HEK293 (cell line): ENCODE data around the gene NUDT11.
"Not testable (repeated sequence)": the region's sequence is repeated elsewhere in the genome, so short reads cannot be mapped to it uniquely, and the experiment has no call there.

ENCODE experiments used
- KLF17 ChIP-seq: fragments of 450-650 bp; formaldehyde crosslinking; IDR thresholded peaks from 2 replicates; pipeline ENCODE4 v1.5.1; 2016; ENCODE audit warnings: missing biosample characterization, missing genetic modification characterization
- MZF1 ChIP-seq: fragments of 450-650 bp; formaldehyde crosslinking; IDR thresholded peaks from 2 replicates; pipeline ENCODE4 v1.5.1; 2017; ENCODE audit warnings: missing biosample characterization, missing genetic modification characterization, borderline replicate concordance
- SP3 ChIP-seq: fragments of 450-650 bp; formaldehyde crosslinking; IDR thresholded peaks from 2 replicates; pipeline ENCODE4 v1.5.1; 2016; ENCODE audit warnings: missing biosample characterization, missing genetic modification characterization
- TCF7L2 ChIP-seq: IDR thresholded peaks from 2 replicates; pipeline ENCODE4 v1.6.1; 2011; ENCODE audit warnings: low read depth, mild to moderate bottlenecking, inconsistent platforms, low read length, moderate library complexity, borderline replicate concordance
- YY1 ChIP-seq: fragments of 450-650 bp; formaldehyde crosslinking; IDR thresholded peaks from 2 replicates; pipeline ENCODE4 v1.5.1; 2018; ENCODE audit warnings: missing biosample characterization, missing genetic modification characterization
- ZFP3 ChIP-seq: fragments of 450-650 bp; formaldehyde crosslinking; IDR thresholded peaks from 2 replicates; pipeline ENCODE4 v1.5.1; 2016; ENCODE audit warnings: low read depth, missing biosample characterization, missing genetic modification characterization
- ZNF140 ChIP-seq: fragments of 450-650 bp; formaldehyde crosslinking; IDR thresholded peaks from 2 replicates; pipeline ENCODE4 v1.5.1; 2016; ENCODE audit warnings: missing biosample characterization, missing genetic modification characterization
- ZNF274 ChIP-seq, 2 experiments: fragments of 200-500 bp in 1 of 2; fragments of 450-650 bp in 1 of 2; sonication (Bioruptor generic) in 1 of 2; formaldehyde crosslinking in 1 of 2; IDR thresholded peaks; 2 replicates each; pipeline versions ENCODE4 v1.5.1 to v1.6.1; 2014 to 2016; ENCODE audit warnings: borderline replicate concordance in 1 of 2, inconsistent platforms in 1 of 2, low read length in 1 of 2, missing biosample characterization in 1 of 2, missing genetic modification characterization in 1 of 2
- ZNF529 ChIP-seq: fragments of 450-650 bp; formaldehyde crosslinking; IDR thresholded peaks from 2 replicates; pipeline ENCODE4 v1.5.1; 2017; ENCODE audit warnings: missing genetic modification characterization, missing biosample characterization; ENCODE audit not compliant: insufficient replicate concordance
- ZNF830 ChIP-seq: fragments of 450-650 bp; IDR thresholded peaks from 2 replicates; pipeline ENCODE4 v1.5.0; 2018; ENCODE audit warnings: missing biosample characterization, missing genetic modification characterization, low read depth, mild to moderate bottlenecking, moderate library complexity
- TF ChIP-seq, protein P1 (sequence below): fragments of 450-650 bp; formaldehyde crosslinking; IDR thresholded peaks from 2 replicates; pipeline ENCODE4 v1.5.1; 2016; ENCODE audit warnings: missing biosample characterization, missing genetic modification characterization, borderline replicate concordance
- TF ChIP-seq, protein P2 (sequence below): fragments of 450-650 bp; formaldehyde crosslinking; IDR thresholded peaks from 2 replicates; pipeline ENCODE4 v1.5.1; 2017; ENCODE audit warnings: missing biosample characterization, missing genetic modification characterization
- TF ChIP-seq, protein P3 (sequence below): fragments of 450-650 bp; formaldehyde crosslinking; IDR thresholded peaks from 2 replicates; pipeline ENCODE4 v1.5.1; 2016; ENCODE audit warnings: missing biosample characterization, missing genetic modification characterization

DNA sequence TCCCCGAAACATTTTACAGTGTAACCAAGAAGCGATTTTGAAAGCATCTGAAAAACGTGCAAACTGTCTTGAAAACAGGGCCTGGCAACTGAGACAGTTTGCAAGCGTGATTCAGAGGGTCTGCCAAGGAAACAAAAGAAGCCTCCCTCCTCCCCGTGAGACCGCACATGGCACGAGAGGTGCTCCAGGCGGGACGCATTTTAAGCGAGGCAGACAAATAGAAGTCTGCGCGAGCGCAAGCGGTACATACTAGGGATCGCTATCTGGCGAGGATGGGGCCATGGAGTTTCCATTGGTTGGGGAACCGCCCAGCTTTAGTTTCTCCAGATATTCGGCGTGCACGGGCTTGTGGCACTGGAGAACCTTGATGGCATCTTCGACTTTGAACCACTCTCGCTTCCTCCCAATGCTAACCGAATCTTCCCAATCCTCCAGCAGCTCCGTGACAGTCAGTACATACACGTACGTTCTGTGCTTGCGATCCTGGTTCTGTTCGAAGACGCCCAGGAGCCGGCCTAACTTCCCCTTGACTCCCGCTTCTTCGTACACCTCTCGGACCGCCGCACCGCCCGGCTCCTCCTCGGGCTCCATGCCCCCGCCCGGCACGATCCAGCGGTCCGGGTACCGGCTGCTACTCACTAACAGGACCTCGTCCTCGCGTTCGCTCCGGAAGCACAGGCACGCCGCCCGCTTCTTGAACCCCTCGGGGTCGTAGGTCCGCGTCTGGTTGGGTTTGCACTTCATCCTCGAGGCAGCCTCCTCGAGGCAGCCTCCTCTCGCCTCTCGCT lies 497 bp downstream of the NUDT11 start:
- TF ChIP-seq, protein P1, sequence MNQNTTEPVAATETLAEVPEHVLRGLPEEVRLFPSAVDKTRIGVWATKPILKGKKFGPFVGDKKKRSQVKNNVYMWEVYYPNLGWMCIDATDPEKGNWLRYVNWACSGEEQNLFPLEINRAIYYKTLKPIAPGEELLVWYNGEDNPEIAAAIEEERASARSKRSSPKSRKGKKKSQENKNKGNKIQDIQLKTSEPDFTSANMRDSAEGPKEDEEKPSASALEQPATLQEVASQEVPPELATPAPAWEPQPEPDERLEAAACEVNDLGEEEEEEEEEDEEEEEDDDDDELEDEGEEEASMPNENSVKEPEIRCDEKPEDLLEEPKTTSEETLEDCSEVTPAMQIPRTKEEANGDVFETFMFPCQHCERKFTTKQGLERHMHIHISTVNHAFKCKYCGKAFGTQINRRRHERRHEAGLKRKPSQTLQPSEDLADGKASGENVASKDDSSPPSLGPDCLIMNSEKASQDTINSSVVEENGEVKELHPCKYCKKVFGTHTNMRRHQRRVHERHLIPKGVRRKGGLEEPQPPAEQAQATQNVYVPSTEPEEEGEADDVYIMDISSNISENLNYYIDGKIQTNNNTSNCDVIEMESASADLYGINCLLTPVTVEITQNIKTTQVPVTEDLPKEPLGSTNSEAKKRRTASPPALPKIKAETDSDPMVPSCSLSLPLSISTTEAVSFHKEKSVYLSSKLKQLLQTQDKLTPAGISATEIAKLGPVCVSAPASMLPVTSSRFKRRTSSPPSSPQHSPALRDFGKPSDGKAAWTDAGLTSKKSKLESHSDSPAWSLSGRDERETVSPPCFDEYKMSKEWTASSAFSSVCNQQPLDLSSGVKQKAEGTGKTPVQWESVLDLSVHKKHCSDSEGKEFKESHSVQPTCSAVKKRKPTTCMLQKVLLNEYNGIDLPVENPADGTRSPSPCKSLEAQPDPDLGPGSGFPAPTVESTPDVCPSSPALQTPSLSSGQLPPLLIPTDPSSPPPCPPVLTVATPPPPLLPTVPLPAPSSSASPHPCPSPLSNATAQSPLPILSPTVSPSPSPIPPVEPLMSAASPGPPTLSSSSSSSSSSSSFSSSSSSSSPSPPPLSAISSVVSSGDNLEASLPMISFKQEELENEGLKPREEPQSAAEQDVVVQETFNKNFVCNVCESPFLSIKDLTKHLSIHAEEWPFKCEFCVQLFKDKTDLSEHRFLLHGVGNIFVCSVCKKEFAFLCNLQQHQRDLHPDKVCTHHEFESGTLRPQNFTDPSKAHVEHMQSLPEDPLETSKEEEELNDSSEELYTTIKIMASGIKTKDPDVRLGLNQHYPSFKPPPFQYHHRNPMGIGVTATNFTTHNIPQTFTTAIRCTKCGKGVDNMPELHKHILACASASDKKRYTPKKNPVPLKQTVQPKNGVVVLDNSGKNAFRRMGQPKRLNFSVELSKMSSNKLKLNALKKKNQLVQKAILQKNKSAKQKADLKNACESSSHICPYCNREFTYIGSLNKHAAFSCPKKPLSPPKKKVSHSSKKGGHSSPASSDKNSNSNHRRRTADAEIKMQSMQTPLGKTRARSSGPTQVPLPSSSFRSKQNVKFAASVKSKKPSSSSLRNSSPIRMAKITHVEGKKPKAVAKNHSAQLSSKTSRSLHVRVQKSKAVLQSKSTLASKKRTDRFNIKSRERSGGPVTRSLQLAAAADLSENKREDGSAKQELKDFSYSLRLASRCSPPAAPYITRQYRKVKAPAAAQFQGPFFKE (tag by site-specific recombination): not testable (repeated sequence)
- TF ChIP-seq YY1; ZNF140 (tag by site-specific recombination); TCF7L2; MZF1 (tag by site-specific recombination); SP3; ZFP3 (tag by site-specific recombination); ZNF830 (tag by site-specific recombination); ZNF274 (IDR thresholded peaks at IDR 0.05; ENCODE audit: low read length); ZNF274 (tag by site-specific recombination; IDR thresholded peaks at IDR 0.05; ENCODE audit: borderline replicate concordance); KLF17 (tag by site-specific recombination); ZNF529 (tag by site-specific recombination): not testable (repeated sequence)
- TF ChIP-seq, protein P2, sequence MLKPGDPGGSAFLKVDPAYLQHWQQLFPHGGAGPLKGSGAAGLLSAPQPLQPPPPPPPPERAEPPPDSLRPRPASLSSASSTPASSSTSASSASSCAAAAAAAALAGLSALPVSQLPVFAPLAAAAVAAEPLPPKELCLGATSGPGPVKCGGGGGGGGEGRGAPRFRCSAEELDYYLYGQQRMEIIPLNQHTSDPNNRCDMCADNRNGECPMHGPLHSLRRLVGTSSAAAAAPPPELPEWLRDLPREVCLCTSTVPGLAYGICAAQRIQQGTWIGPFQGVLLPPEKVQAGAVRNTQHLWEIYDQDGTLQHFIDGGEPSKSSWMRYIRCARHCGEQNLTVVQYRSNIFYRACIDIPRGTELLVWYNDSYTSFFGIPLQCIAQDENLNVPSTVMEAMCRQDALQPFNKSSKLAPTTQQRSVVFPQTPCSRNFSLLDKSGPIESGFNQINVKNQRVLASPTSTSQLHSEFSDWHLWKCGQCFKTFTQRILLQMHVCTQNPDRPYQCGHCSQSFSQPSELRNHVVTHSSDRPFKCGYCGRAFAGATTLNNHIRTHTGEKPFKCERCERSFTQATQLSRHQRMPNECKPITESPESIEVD: not testable (repeated sequence)
- TF ChIP-seq, protein P3, sequence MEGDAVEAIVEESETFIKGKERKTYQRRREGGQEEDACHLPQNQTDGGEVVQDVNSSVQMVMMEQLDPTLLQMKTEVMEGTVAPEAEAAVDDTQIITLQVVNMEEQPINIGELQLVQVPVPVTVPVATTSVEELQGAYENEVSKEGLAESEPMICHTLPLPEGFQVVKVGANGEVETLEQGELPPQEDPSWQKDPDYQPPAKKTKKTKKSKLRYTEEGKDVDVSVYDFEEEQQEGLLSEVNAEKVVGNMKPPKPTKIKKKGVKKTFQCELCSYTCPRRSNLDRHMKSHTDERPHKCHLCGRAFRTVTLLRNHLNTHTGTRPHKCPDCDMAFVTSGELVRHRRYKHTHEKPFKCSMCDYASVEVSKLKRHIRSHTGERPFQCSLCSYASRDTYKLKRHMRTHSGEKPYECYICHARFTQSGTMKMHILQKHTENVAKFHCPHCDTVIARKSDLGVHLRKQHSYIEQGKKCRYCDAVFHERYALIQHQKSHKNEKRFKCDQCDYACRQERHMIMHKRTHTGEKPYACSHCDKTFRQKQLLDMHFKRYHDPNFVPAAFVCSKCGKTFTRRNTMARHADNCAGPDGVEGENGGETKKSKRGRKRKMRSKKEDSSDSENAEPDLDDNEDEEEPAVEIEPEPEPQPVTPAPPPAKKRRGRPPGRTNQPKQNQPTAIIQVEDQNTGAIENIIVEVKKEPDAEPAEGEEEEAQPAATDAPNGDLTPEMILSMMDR (tag by site-specific recombination): not testable (repeated sequence)
